KMS-11 (cell line): Measurements from ENCODE around the gene DYNLRB1.
A peak's percentile ranks its signal among the peaks of the same experiment; 100 is the strongest.

Source experiments
- H2AFZ ChIP-seq: fragments of 200-600 bp; sonication (generic); 2 replicates; pipeline ENCODE4 v1.6.1; 2016; ENCODE audit warnings: antibody characterized with exemption, mixed run types, low read depth
- H3K27ac ChIP-seq: fragments of 200-600 bp; sonication (generic); 2 replicates; pipeline ENCODE4 v1.6.1; 2016; ENCODE audit warnings: mild to moderate bottlenecking, mixed run types
- H3K27me3 ChIP-seq: fragments of 200-600 bp; sonication (generic); 2 replicates; pipeline ENCODE4 v1.6.1; 2017; ENCODE audit warnings: mild to moderate bottlenecking, low read depth, mixed run types, moderate library complexity; ENCODE audit not compliant: insufficient read depth
- H3K36me3 ChIP-seq: fragments of 200-600 bp; sonication (generic); 2 replicates; pipeline ENCODE4 v1.6.1; 2017; ENCODE audit warnings: mild to moderate bottlenecking, mixed run types; ENCODE audit not compliant: insufficient read depth
- H3K4me1 ChIP-seq: fragments of 200-600 bp; sonication (generic); 2 replicates; pipeline ENCODE4 v1.6.1; 2016; ENCODE audit warnings: mild to moderate bottlenecking, low read depth, mixed run types; ENCODE audit not compliant: poor library complexity, severe bottlenecking
- H3K4me2 ChIP-seq: fragments of 200-600 bp; sonication (generic); 2 replicates; pipeline ENCODE4 v1.7.0; 2016; ENCODE audit warnings: mild to moderate bottlenecking, mixed run types
- H3K4me3 ChIP-seq: fragments of 200-600 bp; sonication (generic); IDR thresholded peaks from 2 replicates; pipeline ENCODE4 v1.6.1; 2017; ENCODE audit warnings: low read depth, low read length, mixed read lengths; ENCODE audit not compliant: insufficient read depth
- H3K79me2 ChIP-seq: fragments of 200-600 bp; sonication (generic); 2 replicates; pipeline ENCODE4 v1.6.1; 2016; ENCODE audit warnings: low read depth, mixed run types; ENCODE audit not compliant: insufficient read depth
- H3K9ac ChIP-seq: fragments of 200-600 bp; sonication (generic); 2 replicates; pipeline ENCODE4 v1.6.1; 2016; ENCODE audit warnings: mild to moderate bottlenecking, mixed run types
- H4K20me1 ChIP-seq: fragments of 200-600 bp; sonication (generic); 2 replicates; pipeline ENCODE4 v1.6.1; 2016; ENCODE audit warnings: mild to moderate bottlenecking, mixed run types; ENCODE audit not compliant: insufficient read depth
- CTCF ChIP-seq: fragments of 200-600 bp; sonication (generic); conservative IDR thresholded peaks from 2 replicates; pipeline ENCODE4 v1.6.1; 2017; ENCODE audit warnings: low read depth, mild to moderate bottlenecking, antibody characterized with exemption, low read length, moderate library complexity, mixed read lengths

The DYNLRB1 gene

GRCh38 chr20:34516247-34517113, at the start of gene DYNLRB1:
Gene DYNLRB1, plus strand, starts transcription at chr20:34516422. Its CDS starts 37 bp downstream, at chr20:34516459.
- peaks cover 46% of the 10 kb centered on the region for H3K79me2 ChIP-seq

GRCh38 chr20:34468951-34469350, 47.3 kb upstream of the DYNLRB1 start:
- Histone ChIP-seq H3K4me3 (no peak overlapping the region), H3K79me2 (peaks cover 12% of the 10 kb centered on the region; the same call in 1 of the 2 replicates), H3K36me3 (no peaks in the 10 kb centered on the region; the same call in 1 of the 2 replicates), H3K4me2 (no peak overlapping the region), H3K9ac (no peak overlapping the region), H3K27me3 (no peaks in the 10 kb centered on the region), H3K27ac (no peak overlapping the region), H4K20me1 (no peaks in the 10 kb centered on the region), H2AFZ (no peak overlapping the region), H3K4me1 (peaks cover 53% of the 10 kb centered on the region)
- no peak for TF ChIP-seq CTCF

More at GRCh38 chr20:34516247-34517113, at the start of gene DYNLRB1:
- H3K4me2 ChIP-seq: peak within 1 kb of the TSS; percentile 83
- peak within 1 kb of the TSS; percentile 38 for H3K4me3 ChIP-seq
- H3K27me3 ChIP-seq: no peaks in the 10 kb centered on the region
- 0 out of 2 replicates have a peak, but pooled peaks cover under 1% of the 10 kb centered on the region for H3K36me3 ChIP-seq
- H3K27ac ChIP-seq: peak within 1 kb of the TSS; percentile 79
- TF ChIP-seq CTCF: no peak
- no peaks in the 10 kb centered on the region; the same call in 1 of the 2 replicates for H4K20me1 ChIP-seq
- H2AFZ ChIP-seq: peak within 1 kb of the TSS; percentile 95
- peaks cover 44% of the 10 kb centered on the region for H3K4me1 ChIP-seq
- H3K9ac ChIP-seq: peak within 1 kb of the TSS; percentile 75

GRCh38 chr20:34472246-34472925, 43.8 kb upstream of the DYNLRB1 start:
- H3K27ac ChIP-seq: no peak overlapping the region

More at GRCh38 chr20:34472246-34472925, 43.8 kb upstream of the DYNLRB1 start:
- no peak for TF ChIP-seq CTCF
- peaks cover 6% of the 10 kb centered on the region; the same call in 1 of the 2 replicates for H3K79me2 ChIP-seq
- H2AFZ ChIP-seq: no peak overlapping the region
- H3K4me2 ChIP-seq: 0 out of 2 replicates have a peak overlapping the region, but pooled peaks have one; percentile 18
- H3K4me3 ChIP-seq: no peak overlapping the region
- no peaks in the 10 kb centered on the region; the same call in 1 of the 2 replicates for H3K36me3 ChIP-seq
- H3K27me3 ChIP-seq: no peaks in the 10 kb centered on the region
- no peaks in the 10 kb centered on the region for H4K20me1 ChIP-seq
- H3K4me1 ChIP-seq: peaks cover 61% of the 10 kb centered on the region
- H3K9ac ChIP-seq: no peak overlapping the region
